Measurements from ENCODE around the gene NDUFS4.
"Not testable (repeated sequence)": the region's sequence is repeated elsewhere in the genome, so short reads cannot be mapped to it uniquely, and the experiment has no call there.

NDUFS4 gene

DNA sequence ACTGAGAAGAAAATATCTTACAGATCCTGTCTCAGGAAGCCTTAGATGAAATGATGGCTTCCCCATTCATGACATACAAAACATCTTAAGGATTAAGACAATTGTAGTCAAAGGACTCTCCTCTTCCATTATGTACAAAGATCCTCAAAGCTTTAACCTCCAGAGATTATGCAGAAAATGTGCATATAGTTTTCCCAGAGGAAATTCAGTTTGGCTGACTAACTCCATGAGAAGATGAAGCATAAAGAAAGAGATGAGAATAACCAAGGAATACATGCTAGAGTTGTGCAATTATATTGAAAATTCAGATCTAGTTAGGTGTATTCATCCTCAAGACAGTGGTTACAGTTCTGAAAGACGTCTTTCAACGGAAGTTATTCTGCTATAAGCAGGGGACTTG lies 18.6 kb upstream of the NDUFS4 start:
- Histone ChIP-seq H3K27ac (ENCODE audit: poor library complexity, severe bottlenecking) (no peak overlapping the region), H3K36me3 (ENCODE audit: low read depth) (no peaks in the 10 kb centered on the region), H3K27me3 (ENCODE audit: insufficient read depth, poor library complexity, severe bottlenecking) (no peaks in the 10 kb centered on the region), H3K4me3 (ENCODE audit: severe bottlenecking) (no peak overlapping the region), H3K4me1 (ENCODE audit: insufficient read depth, poor library complexity, severe bottlenecking) (no peaks in the 10 kb centered on the region), H3K9me3 (ENCODE audit: severe bottlenecking) (no peaks in the 10 kb centered on the region)
- ATAC-seq (ENCODE audit: low read depth): no peak
- no peak for DNase-seq (ENCODE audit: low spot score)
- no peak for TF ChIP-seq CTCF (IDR thresholded peaks at IDR 0.05; ENCODE audit: poor library complexity, severe bottlenecking)

DNA sequence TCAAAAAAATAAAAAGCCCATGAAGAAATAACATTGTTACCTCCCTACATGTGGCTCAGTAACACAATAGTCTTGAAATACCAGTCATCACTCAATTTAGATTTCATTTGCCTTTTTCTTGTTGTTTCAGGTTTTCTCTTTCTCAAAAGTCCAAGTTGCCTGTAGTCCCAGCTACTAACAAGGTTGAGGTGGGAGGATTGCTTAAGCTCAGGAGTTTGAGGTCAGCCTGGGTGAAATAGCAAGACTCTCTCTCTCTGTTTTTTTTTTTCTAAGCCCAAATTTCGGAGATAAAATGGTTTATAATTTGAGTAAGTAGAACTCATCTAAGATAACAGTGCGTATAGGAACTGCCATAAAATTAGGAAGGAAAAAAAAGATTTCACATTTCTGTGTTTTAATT lies 17.5 kb upstream of the NDUFS4 start:
- Histone ChIP-seq H3K9me3 (ENCODE audit: severe bottlenecking) (no peaks in the 10 kb centered on the region), H3K27ac (ENCODE audit: poor library complexity, severe bottlenecking) (no peak overlapping the region), H3K27me3 (ENCODE audit: insufficient read depth, poor library complexity, severe bottlenecking) (no peaks in the 10 kb centered on the region), H3K36me3 (ENCODE audit: low read depth) (no peaks in the 10 kb centered on the region), H3K4me3 (ENCODE audit: severe bottlenecking) (no peak overlapping the region), H3K4me1 (ENCODE audit: insufficient read depth, poor library complexity, severe bottlenecking) (no peaks in the 10 kb centered on the region)
- TF ChIP-seq CTCF (IDR thresholded peaks at IDR 0.05; ENCODE audit: poor library complexity, severe bottlenecking): no peak
- ATAC-seq (ENCODE audit: low read depth) (no peak), DNase-seq (ENCODE audit: low spot score) (no peak)

- Histone ChIP-seq H3K4me1 (ENCODE audit: insufficient read depth, poor library complexity, severe bottlenecking) (no peaks in the 10 kb centered on the region), H3K27me3 (ENCODE audit: insufficient read depth, poor library complexity, severe bottlenecking) (no peaks in the 10 kb centered on the region), H3K27ac (ENCODE audit: poor library complexity, severe bottlenecking) (no peak overlapping the region), H3K4me3 (ENCODE audit: severe bottlenecking) (no peak overlapping the region), H3K36me3 (ENCODE audit: low read depth) (no peaks in the 10 kb centered on the region), H3K9me3 (ENCODE audit: severe bottlenecking) (no peaks in the 10 kb centered on the region)
- ATAC-seq (ENCODE audit: low read depth) (no peak), DNase-seq (ENCODE audit: low spot score) (no peak)
- no peak for TF ChIP-seq CTCF (IDR thresholded peaks at IDR 0.05; ENCODE audit: poor library complexity, severe bottlenecking)
Measured at GRCh38 chr5:53543401-53543800, 17.0 kb upstream of the NDUFS4 start.

DNA sequence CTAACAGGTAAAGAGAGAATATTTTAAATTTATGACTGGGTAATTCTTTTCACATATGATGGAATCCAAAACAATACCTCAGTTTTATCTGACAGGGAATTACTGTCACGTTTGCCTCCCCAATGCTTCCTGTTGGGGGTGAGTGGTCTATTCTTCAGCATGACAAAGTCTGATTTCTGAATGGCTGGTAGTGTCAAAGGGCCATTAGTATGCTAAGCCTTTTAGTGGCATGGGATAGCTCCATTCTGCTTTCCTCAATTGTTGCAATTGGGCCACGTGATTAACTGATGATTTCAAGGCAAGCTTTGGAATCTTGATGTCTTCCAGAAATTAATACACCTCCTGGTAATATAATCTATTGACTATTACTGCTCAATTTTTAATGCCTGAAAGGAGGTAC lies 14.7 kb upstream of the NDUFS4 start:
- Histone ChIP-seq H3K4me1 (ENCODE audit: insufficient read depth, poor library complexity, severe bottlenecking) (no peaks in the 10 kb centered on the region), H3K27me3 (ENCODE audit: insufficient read depth, poor library complexity, severe bottlenecking) (no peaks in the 10 kb centered on the region), H3K27ac (ENCODE audit: poor library complexity, severe bottlenecking) (no peak overlapping the region), H3K4me3 (ENCODE audit: severe bottlenecking) (no peak overlapping the region), H3K9me3 (ENCODE audit: severe bottlenecking) (no peaks in the 10 kb centered on the region), H3K36me3 (ENCODE audit: low read depth) (no peaks in the 10 kb centered on the region)
- no peak for DNase-seq (ENCODE audit: low spot score)
- ATAC-seq (ENCODE audit: low read depth): no peak
- TF ChIP-seq CTCF (IDR thresholded peaks at IDR 0.05; ENCODE audit: poor library complexity, severe bottlenecking): no peak

- no peaks in the 10 kb centered on the region for H3K27me3 ChIP-seq (ENCODE audit: insufficient read depth, poor library complexity, severe bottlenecking)
- H3K27ac ChIP-seq (ENCODE audit: poor library complexity, severe bottlenecking): no peak overlapping the region
- H3K4me1 ChIP-seq (ENCODE audit: insufficient read depth, poor library complexity, severe bottlenecking): no peaks in the 10 kb centered on the region
- no peak overlapping the region for H3K4me3 ChIP-seq (ENCODE audit: severe bottlenecking)
- no peaks in the 10 kb centered on the region for H3K36me3 ChIP-seq (ENCODE audit: low read depth)
- no peaks in the 10 kb centered on the region for H3K9me3 ChIP-seq (ENCODE audit: severe bottlenecking)
- ATAC-seq (ENCODE audit: low read depth): no peak
- no peak for TF ChIP-seq CTCF (IDR thresholded peaks at IDR 0.05; ENCODE audit: poor library complexity, severe bottlenecking)
- no peak for DNase-seq (ENCODE audit: low spot score)
Measured at GRCh38 chr5:53547226-53547625, 13.2 kb upstream of the NDUFS4 start.

GRCh38 chr5:53548501-53548900 lies 11.9 kb upstream of the NDUFS4 start:
- not testable (repeated sequence) for H3K4me1 ChIP-seq (ENCODE audit: insufficient read depth, poor library complexity, severe bottlenecking); H3K4me3 ChIP-seq (ENCODE audit: severe bottlenecking); H3K27ac ChIP-seq (ENCODE audit: poor library complexity, severe bottlenecking); ATAC-seq (ENCODE audit: low read depth); H3K36me3 ChIP-seq (ENCODE audit: low read depth); H3K27me3 ChIP-seq (ENCODE audit: insufficient read depth, poor library complexity, severe bottlenecking); DNase-seq (ENCODE audit: low spot score); H3K9me3 ChIP-seq (ENCODE audit: severe bottlenecking)

Measured in RWPE2 (cell line).